Stimulated activated effector memory CD8-positive, alpha-beta T cell treated with anti-CD3 and anti-CD28 coated beads, Interleukin-12 subunit alpha, Interleukin-12 subunit beta, amount 100 ng/mL, for 72 hours (primary cell): Measurements from ENCODE around the gene ZNF576.

Experiments used
- ATAC-seq: fragments of 150-1000 bp; cut with Tn5 transposase; 2 replicates; pipeline ENCODE4 v1.10.0; 2021
- DNase-seq, 2 donors: peaks; one replicate each; pipeline ENCODE4 v3.0.0; 2021 to 2022; ENCODE audit warnings: low spot score in 2 of 2
- H3K27ac Mint-ChIP-seq: one replicate; pipeline ENCODE4 v1.8.0; 2022; ENCODE audit warnings: mild to moderate bottlenecking, mixed read lengths
- H3K36me3 Mint-ChIP-seq: one replicate; pipeline ENCODE4 v1.8.0; 2022; ENCODE audit warnings: mild to moderate bottlenecking, mixed read lengths
- H3K4me1 Mint-ChIP-seq: one replicate; pipeline ENCODE4 v1.8.0; 2022; ENCODE audit warnings: mixed read lengths
- H3K4me3 Mint-ChIP-seq: one replicate; pipeline ENCODE4 v1.8.0; 2022; ENCODE audit warnings: mild to moderate bottlenecking, mixed read lengths
- H3K9me3 Mint-ChIP-seq: one replicate; pipeline ENCODE4 v1.8.0; 2022; ENCODE audit warnings: mixed read lengths

ZNF576 gene

DNA sequence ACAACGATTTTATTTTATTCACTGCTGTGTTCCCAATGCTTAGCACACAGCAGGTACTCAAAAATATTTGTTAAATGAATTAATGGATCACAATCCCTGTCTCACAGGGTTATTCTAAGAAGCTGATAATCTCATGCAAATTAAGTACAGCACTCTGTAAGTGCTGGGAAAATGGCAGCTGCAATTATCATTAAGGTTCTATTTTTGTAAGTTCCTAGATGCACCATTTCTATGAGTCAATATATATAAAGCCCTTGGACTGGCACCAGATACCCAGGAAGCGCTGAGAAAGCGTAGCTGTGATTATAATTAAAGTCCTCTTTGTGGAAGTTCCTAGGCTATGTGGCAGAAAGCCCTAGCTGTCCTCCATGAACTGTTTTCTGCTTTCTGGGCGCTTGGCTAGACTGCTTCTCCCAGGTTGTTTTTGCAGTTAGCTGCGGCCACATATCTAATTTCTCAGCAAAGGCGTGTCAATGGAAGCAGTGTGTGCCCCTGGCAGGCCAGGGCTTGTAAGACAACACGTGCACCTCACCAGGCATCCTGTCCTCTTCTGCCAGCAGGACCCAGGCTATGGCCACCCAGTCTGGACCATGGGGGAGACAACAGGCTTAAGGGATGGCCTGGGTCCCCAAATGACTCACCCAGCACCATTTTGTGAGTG lies 10.3 kb downstream of the ZNF576 start:
- H3K27ac Mint-ChIP-seq, result peak overlapping the region; percentile 88

DNA sequence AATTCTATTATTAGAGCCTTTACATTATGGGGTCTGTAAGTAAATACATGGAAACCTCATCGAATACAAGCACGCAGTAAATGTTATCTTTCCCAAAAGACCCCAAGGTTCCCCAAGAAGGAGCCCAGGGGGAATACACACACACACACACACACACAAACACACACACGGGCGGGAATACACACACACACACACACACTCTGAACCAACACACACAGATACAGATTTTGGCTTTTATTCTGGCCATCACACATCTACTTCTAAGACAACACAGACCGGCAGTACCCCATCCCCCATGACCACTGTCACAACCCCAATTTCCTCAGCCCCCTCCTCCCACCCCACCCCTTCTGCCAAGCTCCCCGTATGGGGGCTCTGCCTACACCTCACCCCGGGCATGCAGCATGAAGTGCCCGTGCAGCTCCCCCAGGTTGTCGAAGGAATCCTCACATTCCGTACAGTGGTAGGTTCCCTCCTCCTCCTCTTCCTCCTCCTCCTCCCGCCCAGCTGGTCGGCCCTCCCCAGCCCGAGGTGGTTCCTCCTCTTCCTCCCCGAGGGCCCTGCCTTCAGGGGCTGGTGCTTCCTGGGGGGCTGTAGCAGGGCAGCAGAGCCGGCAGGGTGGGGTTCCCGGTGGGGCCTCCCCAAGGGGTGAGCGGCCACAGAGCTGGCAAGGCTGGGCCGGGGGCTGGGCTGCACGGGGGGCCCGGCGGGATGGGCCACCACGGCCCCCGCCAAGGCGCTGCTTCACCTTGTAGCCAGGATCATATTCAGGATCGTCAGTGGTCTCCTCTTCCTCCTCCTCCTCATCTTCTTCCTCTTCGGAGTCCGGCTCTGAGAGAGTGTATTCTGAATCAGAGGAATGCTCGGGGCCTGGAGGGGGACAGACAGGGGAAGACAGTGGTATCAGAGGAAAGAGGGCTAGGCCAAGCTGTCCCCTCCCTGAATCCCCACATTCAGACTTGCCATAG lies 11.1 kb downstream of the ZNF576 start:
- peaks cover 25% of the 10 kb centered on the region for H3K4me1 Mint-ChIP-seq
- no peaks in the 10 kb centered on the region for H3K9me3 Mint-ChIP-seq
- H3K4me3 Mint-ChIP-seq, result no peak overlapping the region
- H3K36me3 Mint-ChIP-seq, result peaks cover 30% of the 10 kb centered on the region
- DNase-seq (no peak), ATAC-seq (no peak)
- H3K27ac Mint-ChIP-seq, result peak overlapping the region; percentile 88

More for the DNA sequence above, 10.3 kb downstream of the ZNF576 start:
- no peak for ATAC-seq
- no peaks in the 10 kb centered on the region for H3K9me3 Mint-ChIP-seq
- peaks cover 17% of the 10 kb centered on the region for H3K4me1 Mint-ChIP-seq
- DNase-seq, result no peak
- no peak overlapping the region for H3K4me3 Mint-ChIP-seq
- H3K36me3 Mint-ChIP-seq, result peaks cover 31% of the 10 kb centered on the region

DNA sequence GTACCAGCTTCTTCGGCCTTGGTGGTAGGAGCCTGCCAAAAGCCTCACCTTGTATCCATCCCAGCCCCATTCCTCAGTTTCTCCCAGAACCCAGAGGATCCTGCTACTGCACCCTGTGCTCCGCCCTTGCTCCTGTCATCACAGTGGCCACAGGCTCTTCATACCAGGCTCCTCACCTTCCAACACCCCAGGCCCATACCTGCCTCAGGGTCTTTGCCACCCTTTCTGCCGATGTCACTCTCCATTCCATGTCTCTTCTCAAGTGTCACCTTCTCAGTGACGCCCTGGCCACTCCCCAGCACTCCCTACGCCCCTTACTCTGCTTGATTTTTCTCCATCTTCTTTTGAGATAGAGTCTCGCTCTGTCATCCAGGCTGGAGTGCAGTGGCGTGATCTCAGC lies 13.5 kb downstream of the ZNF576 start:
- Mint-ChIP-seq H3K9me3 (no peaks in the 10 kb centered on the region), H3K36me3 (peaks cover 24% of the 10 kb centered on the region), H3K4me3 (no peak overlapping the region), H3K4me1 (peaks cover 38% of the 10 kb centered on the region), H3K27ac (peak overlapping the region; percentile 80)
- no peak for ATAC-seq
- DNase-seq, result no peak

GRCh38 chr19:43610493-43610892 lies 14.1 kb downstream of the ZNF576 start:
- H3K4me3 Mint-ChIP-seq, result no peak overlapping the region
- peaks cover 39% of the 10 kb centered on the region for H3K4me1 Mint-ChIP-seq
- DNase-seq (no peak), ATAC-seq (no peak)
- peak overlapping the region; percentile 89 for H3K27ac Mint-ChIP-seq
- peaks cover 23% of the 10 kb centered on the region for H3K36me3 Mint-ChIP-seq
- no peaks in the 10 kb centered on the region for H3K9me3 Mint-ChIP-seq

GRCh38 chr19:43611788-43612187 lies 15.4 kb downstream of the ZNF576 start, which contains the start of gene SRRM5:
Gene SRRM5, plus strand, starts transcription at chr19:43612088. Its CDS starts 34 bp downstream, at chr19:43612122.
- no peak for ATAC-seq
- Mint-ChIP-seq H3K36me3 (peaks cover 18% of the 10 kb centered on the region), H3K4me3 (no peak within 1 kb of the TSS), H3K27ac (peak within 1 kb of the TSS; percentile 89), H3K9me3 (no peaks in the 10 kb centered on the region), H3K4me1 (peaks cover 44% of the 10 kb centered on the region)
- no peak for DNase-seq

GRCh38 chr19:43612374-43612773 lies 16.0 kb downstream of the ZNF576 start:
- Mint-ChIP-seq H3K27ac (peak overlapping the region; percentile 89), H3K36me3 (peaks cover 18% of the 10 kb centered on the region), H3K9me3 (no peaks in the 10 kb centered on the region), H3K4me3 (no peak overlapping the region), H3K4me1 (peaks cover 44% of the 10 kb centered on the region)
- no peak for DNase-seq
- no peak for ATAC-seq

GRCh38 chr19:43616306-43616705 lies 19.9 kb downstream of the ZNF576 start:
- Mint-ChIP-seq H3K36me3 (peaks cover 23% of the 10 kb centered on the region), H3K27ac (no peak overlapping the region), H3K9me3 (no peaks in the 10 kb centered on the region), H3K4me1 (peaks cover 46% of the 10 kb centered on the region), H3K4me3 (no peak overlapping the region)
- DNase-seq, result no peak
- ATAC-seq, result no peak

GRCh38 chr19:43616954-43617353 lies 20.6 kb downstream of the ZNF576 start:
- Mint-ChIP-seq H3K36me3 (peaks cover 21% of the 10 kb centered on the region), H3K4me1 (peaks cover 41% of the 10 kb centered on the region), H3K27ac (no peak overlapping the region)

DNA sequence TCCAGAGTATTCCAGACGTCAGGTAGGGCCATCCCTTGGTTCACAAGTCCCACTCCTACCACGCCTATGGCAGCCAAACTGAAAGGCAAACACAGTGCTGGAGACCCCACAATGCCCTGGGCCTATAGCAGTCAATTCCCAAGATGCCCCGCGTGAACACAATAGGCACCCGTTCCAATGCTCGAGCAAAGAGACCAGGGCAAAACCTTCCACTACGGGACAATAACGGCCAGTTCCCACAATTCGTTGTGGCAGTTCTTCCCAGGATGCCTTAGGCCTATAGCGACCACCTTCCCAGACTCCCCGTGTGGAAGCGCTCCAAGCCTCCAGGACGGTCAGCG lies 22.5 kb downstream of the ZNF576 start:
- Mint-ChIP-seq H3K27ac (peak overlapping the region; percentile 98), H3K36me3 (peaks cover 11% of the 10 kb centered on the region), H3K4me3 (peak overlapping the region; percentile 95), H3K9me3 (no peaks in the 10 kb centered on the region), H3K4me1 (peaks cover 25% of the 10 kb centered on the region)
- DNase-seq (no peak), ATAC-seq (peak; percentile 64)

More at GRCh38 chr19:43616954-43617353, 20.6 kb downstream of the ZNF576 start:
- Mint-ChIP-seq H3K4me3 (no peak overlapping the region), H3K9me3 (no peaks in the 10 kb centered on the region)
- ATAC-seq, result no peak
- no peak for DNase-seq

DNA sequence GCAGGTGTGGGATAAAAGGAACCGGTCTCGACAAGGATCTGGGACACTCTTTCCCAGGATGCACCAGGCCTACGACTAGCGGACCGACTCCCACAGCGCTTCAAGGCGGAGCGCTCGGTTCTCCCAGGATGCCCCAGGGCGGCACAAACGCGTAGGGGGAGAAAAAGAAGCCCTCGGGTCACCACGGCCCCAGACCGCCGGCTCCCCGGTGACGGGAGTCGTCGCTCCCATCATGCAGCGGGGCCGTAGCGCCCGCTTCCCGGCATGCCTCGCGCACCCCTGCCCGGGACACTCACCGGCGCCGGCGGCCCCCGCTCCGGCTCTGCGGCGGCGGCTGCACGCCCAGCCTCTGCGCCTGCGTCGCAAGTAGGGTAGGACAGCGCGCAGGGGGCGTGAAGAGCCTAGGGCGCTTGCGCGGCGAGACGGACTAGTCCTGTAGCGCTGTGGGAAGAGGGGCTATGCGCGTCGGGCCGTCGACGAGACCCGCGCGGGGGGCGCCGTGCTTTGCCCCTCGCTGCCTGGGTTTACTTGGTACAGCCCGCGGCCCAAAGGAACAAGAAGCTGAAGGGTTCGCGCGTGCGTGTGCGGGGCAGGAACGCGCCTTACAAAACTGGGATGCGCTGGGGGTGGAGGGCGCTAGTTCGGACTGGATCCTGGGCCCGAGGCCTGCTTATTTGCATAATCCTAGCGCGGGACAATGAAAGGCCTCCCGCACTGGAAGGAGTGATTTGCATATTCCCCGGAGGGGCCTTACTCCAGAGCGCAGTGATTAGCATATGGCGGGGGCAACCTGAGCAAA lies 23.1 kb downstream of the ZNF576 start, which contains the start of gene ZNF428:
TSS of gene ZNF428 (minus strand) at position 368 of the 799 bp plus-strand sequence. CDS start 5,325 bp downstream, outside the sequence.
- DNase-seq (peak; percentile 88 to 93), ATAC-seq (peak; percentile 93)
- Mint-ChIP-seq H3K27ac (peak within 1 kb of the TSS; percentile 98), H3K4me3 (peak within 1 kb of the TSS; percentile 95), H3K4me1 (peaks cover 31% of the 10 kb centered on the region), H3K36me3 (peaks cover 11% of the 10 kb centered on the region), H3K9me3 (no peaks in the 10 kb centered on the region)

GRCh38 chr19:43620061-43621001 lies 23.9 kb downstream of the ZNF576 start:
- Mint-ChIP-seq H3K36me3 (peaks cover 11% of the 10 kb centered on the region), H3K4me1 (peaks cover 37% of the 10 kb centered on the region), H3K27ac (peak overlapping the region; percentile 98), H3K4me3 (peak overlapping the region; percentile 95), H3K9me3 (no peaks in the 10 kb centered on the region)
- peak; percentile 71 to 91 for DNase-seq
- no peak for ATAC-seq

GRCh38 chr19:43622070-43622469 lies 25.7 kb downstream of the ZNF576 start:
- Mint-ChIP-seq H3K4me1 (peaks cover 43% of the 10 kb centered on the region), H3K9me3 (no peaks in the 10 kb centered on the region), H3K36me3 (peaks cover 11% of the 10 kb centered on the region), H3K27ac (no peak overlapping the region), H3K4me3 (no peak overlapping the region)
- ATAC-seq (no peak), DNase-seq (no peak)

- Mint-ChIP-seq H3K27ac (no peak overlapping the region), H3K36me3 (peaks cover 11% of the 10 kb centered on the region), H3K4me3 (no peak overlapping the region), H3K4me1 (peaks cover 43% of the 10 kb centered on the region), H3K9me3 (no peaks in the 10 kb centered on the region)
- ATAC-seq (no peak), DNase-seq (no peak)
Observed at GRCh38 chr19:43622956-43623355, 26.6 kb downstream of the ZNF576 start.
